ENCODE data around the gene RETN. TPM values are rescaled to one million over a fixed set of nuclear protein-coding genes. Genes with fewer than 3 reads are reported as not detected.
A peak's percentile ranks its signal among the peaks of the same experiment; 100 is the strongest.

The RETN gene
- total RNA-seq, 1 donor, result not detected

GRCh38 chr19:7679771-7680605 is 11.1 kb downstream of the RETN start:
- Histone ChIP-seq H3K27ac (ENCODE audit: low read depth, low read length) (no peak overlapping the region), H4K20me1 (ENCODE audit: insufficient read depth, low read length) (peaks cover 18% of the 10 kb centered on the region), H3K27me3 (ENCODE audit: insufficient read depth, low read length) (peaks cover 5% of the 10 kb centered on the region), H3K4me1 (ENCODE audit: insufficient read depth, low read length) (peaks cover 12% of the 10 kb centered on the region), H3K9me3 (ENCODE audit: low read depth, low read length) (no peaks in the 10 kb centered on the region), H2AFZ (ENCODE audit: low read length) (peak overlapping the region; percentile 97), H3K4me2 (ENCODE audit: insufficient read depth, low read length) (peak overlapping the region; percentile 89), H3K36me3 (ENCODE audit: insufficient read depth, low read length) (peaks cover 12% of the 10 kb centered on the region), H3K79me2 (ENCODE audit: insufficient read depth, low read length) (peaks cover 20% of the 10 kb centered on the region), H3K4me3 (ENCODE audit: insufficient read depth, low read length) (peak overlapping the region; percentile 98)
- TF ChIP-seq CTCF (IDR thresholded peaks at IDR 0.05; ENCODE audit: extremely low read depth, low read depth, low read length), result no peak
- DNase-seq (ENCODE audit: insufficient read length, low spot score, missing footprints), result no peak

GRCh38 chr19:7680606-7681339 is 11.9 kb downstream of the RETN start, which contains the start of gene TRAPPC5:
TRAPPC5 (plus strand) TSS chr19:7680833; CDS start chr19:7682254, 1,421 bp downstream.
- H3K27me3 ChIP-seq (ENCODE audit: insufficient read depth, low read length), result peaks cover 5% of the 10 kb centered on the region
- H3K79me2 ChIP-seq (ENCODE audit: insufficient read depth, low read length), result peaks cover 20% of the 10 kb centered on the region
- peak; percentile 99 for DNase-seq (ENCODE audit: insufficient read length, low spot score, missing footprints)

GRCh38 chr19:7681340-7682174 is 12.7 kb downstream of the RETN start:
- peak; percentile 100 for DNase-seq (ENCODE audit: insufficient read length, low spot score, missing footprints)
- peaks cover 12% of the 10 kb centered on the region for H3K4me1 ChIP-seq (ENCODE audit: insufficient read depth, low read length)
- peak overlapping the region; percentile 98 for H3K4me3 ChIP-seq (ENCODE audit: insufficient read depth, low read length)
- H4K20me1 ChIP-seq (ENCODE audit: insufficient read depth, low read length), result peaks cover 20% of the 10 kb centered on the region
- H3K27ac ChIP-seq (ENCODE audit: low read depth, low read length), result peak overlapping the region; percentile 61
- TF ChIP-seq CTCF (IDR thresholded peaks at IDR 0.05; ENCODE audit: extremely low read depth, low read depth, low read length), result peak; percentile 59
- H3K79me2 ChIP-seq (ENCODE audit: insufficient read depth, low read length), result peaks cover 20% of the 10 kb centered on the region
- peaks cover 5% of the 10 kb centered on the region for H3K27me3 ChIP-seq (ENCODE audit: insufficient read depth, low read length)
- H3K4me2 ChIP-seq (ENCODE audit: insufficient read depth, low read length), result peak overlapping the region; percentile 89
- peaks cover 12% of the 10 kb centered on the region for H3K36me3 ChIP-seq (ENCODE audit: insufficient read depth, low read length)
- no peaks in the 10 kb centered on the region for H3K9me3 ChIP-seq (ENCODE audit: low read depth, low read length)
- H2AFZ ChIP-seq (ENCODE audit: low read length), result peak overlapping the region; percentile 85

More at GRCh38 chr19:7680606-7681339, 11.9 kb downstream of the RETN start, which contains the start of gene TRAPPC5:
- H3K4me3 ChIP-seq (ENCODE audit: insufficient read depth, low read length), result peak within 1 kb of the TSS; percentile 98
- H3K9me3 ChIP-seq (ENCODE audit: low read depth, low read length), result no peaks in the 10 kb centered on the region
- TF ChIP-seq CTCF (IDR thresholded peaks at IDR 0.05; ENCODE audit: extremely low read depth, low read depth, low read length), result peak; percentile 72
- peaks cover 20% of the 10 kb centered on the region for H4K20me1 ChIP-seq (ENCODE audit: insufficient read depth, low read length)
- peaks cover 12% of the 10 kb centered on the region for H3K4me1 ChIP-seq (ENCODE audit: insufficient read depth, low read length)
- H2AFZ ChIP-seq (ENCODE audit: low read length), result peak within 1 kb of the TSS; percentile 97
- H3K36me3 ChIP-seq (ENCODE audit: insufficient read depth, low read length), result peaks cover 12% of the 10 kb centered on the region
- peak within 1 kb of the TSS; percentile 89 for H3K4me2 ChIP-seq (ENCODE audit: insufficient read depth, low read length)
- peak within 1 kb of the TSS; percentile 61 for H3K27ac ChIP-seq (ENCODE audit: low read depth, low read length)

Measured in osteoblast (primary cell).